ENCODE data around the gene FRMD4A. TPM values are rescaled to one million over a fixed set of nuclear protein-coding genes. Genes with fewer than 3 reads are reported as not detected.

The FRMD4A gene
- total RNA-seq, 2 donors from 2014 or later: 22.3 to 22.4 TPM

GRCh38 chr10:14340051-14340744, 9.5 kb upstream of the FRMD4A start:
- Mint-ChIP-seq H3K9me3 (no peaks in the 10 kb centered on the region), H3K27me3 (ENCODE audit: insufficient read depth) (no peaks in the 10 kb centered on the region), H3K4me3 (no peak overlapping the region), H3K27ac (no peak overlapping the region), H3K36me3 (ENCODE audit: low read depth) (no peaks in the 10 kb centered on the region), H3K4me1 (peaks cover 6% of the 10 kb centered on the region)
- Histone ChIP-seq H3K9me3 (ENCODE audit: control insufficient read depth, low read length) (no peaks in the 10 kb centered on the region), H3K4me1 (ENCODE audit: control insufficient read depth, insufficient read depth, low read length) (peaks cover 6% of the 10 kb centered on the region), H3K36me3 (ENCODE audit: control insufficient read depth, insufficient read depth, low read length) (no peaks in the 10 kb centered on the region), H3K9ac (ENCODE audit: extremely low read depth, low read length, poor library complexity, severe bottlenecking) (no peak overlapping the region), H3K27ac (ENCODE audit: low read depth, low read length) (no peak overlapping the region), H3K27me3 (ENCODE audit: control insufficient read depth, insufficient read depth, low read length, poor library complexity, severe bottlenecking) (no peaks in the 10 kb centered on the region), H3K4me3 (ENCODE audit: low read length) (no peak overlapping the region)
- TF ChIP-seq CTCF (conservative IDR thresholded peaks at IDR 0.05): no peak
- 94 to 100% methylated on average over 4 to 6 of the region's 6 CpGs for WGBS, 2 experiments (ENCODE audit: insufficient coverage in 1 of 2, insufficient read length in 1 of 2)
- no peak for DNase-seq

- no peak overlapping the region for H3K27ac ChIP-seq (ENCODE audit: low read depth, low read length)
- no peak overlapping the region for H3K27ac Mint-ChIP-seq
- 96% methylated on average over 2 of the region's 2 CpGs; no CpG with 5 or more reads in 1 of the 2 experiments for WGBS, 2 experiments (ENCODE audit: insufficient coverage in 1 of 2, insufficient read length in 1 of 2)
Measured at GRCh38 chr10:14336736-14337135, 6.0 kb upstream of the FRMD4A start.

GRCh38 chr10:14334771-14335170, 4.0 kb upstream of the FRMD4A start:
- H3K27me3 ChIP-seq (ENCODE audit: control insufficient read depth, insufficient read depth, low read length, poor library complexity, severe bottlenecking): no peaks in the 10 kb centered on the region
- H3K36me3 ChIP-seq (ENCODE audit: control insufficient read depth, insufficient read depth, low read length): no peaks in the 10 kb centered on the region
- H3K27me3 Mint-ChIP-seq (ENCODE audit: insufficient read depth): peaks cover 4% of the 10 kb centered on the region
- H3K27ac ChIP-seq (ENCODE audit: low read depth, low read length): no peak overlapping the region
- H3K9me3 ChIP-seq (ENCODE audit: control insufficient read depth, low read length): no peaks in the 10 kb centered on the region
- 67 to 82% methylated on average over 1 to 2 of the region's 2 CpGs for WGBS, 2 experiments (ENCODE audit: insufficient coverage in 1 of 2, insufficient read length in 1 of 2)
- H3K9me3 Mint-ChIP-seq: no peaks in the 10 kb centered on the region
- TF ChIP-seq CTCF (conservative IDR thresholded peaks at IDR 0.05): no peak
- no peak overlapping the region for H3K9ac ChIP-seq (ENCODE audit: extremely low read depth, low read length, poor library complexity, severe bottlenecking)
- no peak overlapping the region for H3K4me3 Mint-ChIP-seq
- peak; percentile 74 for DNase-seq
- H3K27ac Mint-ChIP-seq: no peak overlapping the region
- peaks cover 10% of the 10 kb centered on the region for H3K4me1 ChIP-seq (ENCODE audit: control insufficient read depth, insufficient read depth, low read length)
- H3K4me1 Mint-ChIP-seq: peaks cover 24% of the 10 kb centered on the region
- no peaks in the 10 kb centered on the region for H3K36me3 Mint-ChIP-seq (ENCODE audit: low read depth)
- no peak overlapping the region for H3K4me3 ChIP-seq (ENCODE audit: low read length)

More at GRCh38 chr10:14336736-14337135, 6.0 kb upstream of the FRMD4A start:
- H3K4me3 Mint-ChIP-seq: no peak overlapping the region
- H3K4me3 ChIP-seq (ENCODE audit: low read length): no peak overlapping the region
- H3K4me1 Mint-ChIP-seq: peaks cover 19% of the 10 kb centered on the region
- no peak for DNase-seq
- H3K4me1 ChIP-seq (ENCODE audit: control insufficient read depth, insufficient read depth, low read length): peaks cover 10% of the 10 kb centered on the region
- H3K9me3 ChIP-seq (ENCODE audit: control insufficient read depth, low read length): no peaks in the 10 kb centered on the region
- no peaks in the 10 kb centered on the region for H3K36me3 Mint-ChIP-seq (ENCODE audit: low read depth)
- no peak overlapping the region for H3K9ac ChIP-seq (ENCODE audit: extremely low read depth, low read length, poor library complexity, severe bottlenecking)
- H3K36me3 ChIP-seq (ENCODE audit: control insufficient read depth, insufficient read depth, low read length): no peaks in the 10 kb centered on the region
- no peaks in the 10 kb centered on the region for H3K27me3 ChIP-seq (ENCODE audit: control insufficient read depth, insufficient read depth, low read length, poor library complexity, severe bottlenecking)
- no peak for TF ChIP-seq CTCF (conservative IDR thresholded peaks at IDR 0.05)
- no peaks in the 10 kb centered on the region for H3K27me3 Mint-ChIP-seq (ENCODE audit: insufficient read depth)
- H3K9me3 Mint-ChIP-seq: no peaks in the 10 kb centered on the region

All from endodermal cell (in vitro differentiated cells).